RWPE2 (cell line): ENCODE data around the gene DHX30.
"Not testable (repeated sequence)": the region's sequence is repeated elsewhere in the genome, so short reads cannot be mapped to it uniquely, and the experiment has no call there.

Source experiments
- ATAC-seq: fragments of 200-7000 bp; cut with Tn5 transposase; 3 replicates; pipeline ENCODE4 v1.9.1; 2021; ENCODE audit warnings: low read depth
- DNase-seq: peaks from one replicate; pipeline ENCODE4 v3.0.0-alpha.2; 2020; ENCODE audit warnings: low spot score
- H3K27ac ChIP-seq: fragments of 450-650 bp; 2 replicates; pipeline ENCODE4 v1.5.1; 2017; ENCODE audit warnings: mild to moderate bottlenecking; ENCODE audit not compliant: poor library complexity, severe bottlenecking
- H3K27me3 ChIP-seq: fragments of 250-450 bp; sonication (Bioruptor Pico); 2 replicates; pipeline ENCODE4 v1.5.1; 2021; ENCODE audit warnings: mild to moderate bottlenecking, moderate library complexity; ENCODE audit not compliant: insufficient read depth, poor library complexity, severe bottlenecking
- H3K36me3 ChIP-seq: fragments of 250-450 bp; sonication (Bioruptor Pico); 2 replicates; pipeline ENCODE4 v1.5.1; 2020; ENCODE audit warnings: low read depth, mild to moderate bottlenecking, moderate library complexity
- H3K4me1 ChIP-seq: fragments of 250-450 bp; sonication (Bioruptor Pico); 2 replicates; pipeline ENCODE4 v1.5.1; 2021; ENCODE audit warnings: mild to moderate bottlenecking, moderate library complexity; ENCODE audit not compliant: insufficient read depth, poor library complexity, severe bottlenecking
- H3K4me3 ChIP-seq: fragments of 250-450 bp; sonication (Bioruptor Pico); 2 replicates; pipeline ENCODE4 v1.5.1; 2021; ENCODE audit warnings: mild to moderate bottlenecking, moderate library complexity; ENCODE audit not compliant: severe bottlenecking
- H3K9me3 ChIP-seq: fragments of 250-450 bp; sonication (Bioruptor Pico); 2 replicates; pipeline ENCODE4 v1.5.1; 2021; ENCODE audit warnings: mild to moderate bottlenecking, moderate library complexity; ENCODE audit not compliant: severe bottlenecking
- TF ChIP-seq, protein P1 (sequence below): fragments of 450-650 bp; IDR thresholded peaks from one replicate; pipeline ENCODE4 v1.5.1; 2017; ENCODE audit warnings: mild to moderate bottlenecking, moderate library complexity; ENCODE audit not compliant: poor library complexity, severe bottlenecking

Gene DHX30

DNA sequence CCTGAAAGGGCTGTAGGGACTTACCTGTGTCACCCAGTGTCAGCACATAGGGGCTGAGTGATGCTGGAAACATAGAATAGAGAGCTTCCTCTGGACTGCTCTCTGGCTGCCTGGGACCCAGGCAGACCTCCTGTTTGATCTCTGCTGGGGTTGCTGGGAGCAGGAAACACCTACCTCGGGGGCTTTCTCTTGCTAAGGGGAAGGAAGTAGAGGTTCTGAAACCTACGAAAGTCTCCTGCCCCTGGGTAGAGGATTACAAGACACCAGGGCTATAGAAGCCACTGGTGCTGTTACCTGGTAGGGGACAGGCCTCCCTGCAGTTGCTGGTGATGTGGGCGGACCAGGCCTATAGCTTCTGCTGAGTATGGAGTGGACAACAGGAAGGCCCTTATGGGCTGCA lies 81.7 kb downstream of the DHX30 start:
- Histone ChIP-seq H3K27me3 (no peaks in the 10 kb centered on the region), H3K36me3 (peaks cover 48% of the 10 kb centered on the region)

DNA sequence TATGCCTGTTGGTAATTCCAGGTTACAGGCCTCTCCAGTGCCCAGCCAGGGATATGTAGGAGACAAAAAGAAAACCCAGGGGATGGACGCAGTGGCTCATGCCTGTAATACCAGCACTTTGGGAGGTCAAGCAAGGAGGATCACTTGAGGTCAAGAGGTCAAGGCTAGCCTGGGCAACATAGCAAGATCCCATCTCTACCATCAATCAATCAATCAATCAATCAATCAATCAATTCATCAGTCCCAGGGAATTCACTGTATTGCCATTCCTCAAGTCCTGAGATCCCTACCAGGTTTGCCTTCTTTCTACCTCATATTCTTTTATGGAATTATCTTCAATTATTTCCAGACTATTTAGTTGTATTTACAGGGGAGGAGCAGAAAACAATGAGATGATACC lies 82.2 kb downstream of the DHX30 start:
- H3K4me1 ChIP-seq: no peaks in the 10 kb centered on the region
- no peak overlapping the region for H3K27ac ChIP-seq
- no peaks in the 10 kb centered on the region for H3K27me3 ChIP-seq
- ATAC-seq (no peak), DNase-seq (no peak)
- H3K36me3 ChIP-seq: peaks cover 49% of the 10 kb centered on the region
- H3K9me3 ChIP-seq: no peaks in the 10 kb centered on the region
- TF ChIP-seq, protein P1, sequence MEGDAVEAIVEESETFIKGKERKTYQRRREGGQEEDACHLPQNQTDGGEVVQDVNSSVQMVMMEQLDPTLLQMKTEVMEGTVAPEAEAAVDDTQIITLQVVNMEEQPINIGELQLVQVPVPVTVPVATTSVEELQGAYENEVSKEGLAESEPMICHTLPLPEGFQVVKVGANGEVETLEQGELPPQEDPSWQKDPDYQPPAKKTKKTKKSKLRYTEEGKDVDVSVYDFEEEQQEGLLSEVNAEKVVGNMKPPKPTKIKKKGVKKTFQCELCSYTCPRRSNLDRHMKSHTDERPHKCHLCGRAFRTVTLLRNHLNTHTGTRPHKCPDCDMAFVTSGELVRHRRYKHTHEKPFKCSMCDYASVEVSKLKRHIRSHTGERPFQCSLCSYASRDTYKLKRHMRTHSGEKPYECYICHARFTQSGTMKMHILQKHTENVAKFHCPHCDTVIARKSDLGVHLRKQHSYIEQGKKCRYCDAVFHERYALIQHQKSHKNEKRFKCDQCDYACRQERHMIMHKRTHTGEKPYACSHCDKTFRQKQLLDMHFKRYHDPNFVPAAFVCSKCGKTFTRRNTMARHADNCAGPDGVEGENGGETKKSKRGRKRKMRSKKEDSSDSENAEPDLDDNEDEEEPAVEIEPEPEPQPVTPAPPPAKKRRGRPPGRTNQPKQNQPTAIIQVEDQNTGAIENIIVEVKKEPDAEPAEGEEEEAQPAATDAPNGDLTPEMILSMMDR: no peak
- no peak overlapping the region for H3K4me3 ChIP-seq

More for the DNA sequence above, 81.7 kb downstream of the DHX30 start:
- ATAC-seq (no peak), DNase-seq (no peak)
- H3K9me3 ChIP-seq: no peaks in the 10 kb centered on the region
- H3K4me3 ChIP-seq: no peak overlapping the region
- TF ChIP-seq, protein P1: no peak
- H3K27ac ChIP-seq: no peak overlapping the region
- no peaks in the 10 kb centered on the region for H3K4me1 ChIP-seq

DNA sequence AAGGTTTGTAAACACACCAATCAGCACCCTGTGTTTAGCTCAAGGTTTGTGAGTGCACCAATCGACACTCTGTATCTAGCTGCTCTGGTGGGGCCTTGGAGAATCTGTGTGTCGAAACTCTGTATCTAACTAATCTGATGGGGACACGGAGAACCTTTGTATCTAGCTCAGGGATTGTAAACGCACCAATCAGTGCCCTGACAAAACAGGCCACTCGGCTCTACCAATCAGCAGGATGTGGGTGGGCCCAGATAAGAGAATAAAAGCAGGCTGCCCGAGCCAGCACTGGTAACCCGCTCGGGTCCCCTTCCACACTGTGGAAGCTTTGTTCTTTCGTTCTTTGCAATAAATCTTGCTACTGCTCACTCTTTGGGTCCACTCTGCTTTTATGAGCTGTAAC lies 85.1 kb downstream of the DHX30 start:
- not testable (repeated sequence) for DNase-seq, H3K4me3 ChIP-seq, ATAC-seq, H3K27me3 ChIP-seq, H3K4me1 ChIP-seq, H3K27ac ChIP-seq, H3K9me3 ChIP-seq
- H3K36me3 ChIP-seq: peaks cover 56% of the 10 kb centered on the region

DNA sequence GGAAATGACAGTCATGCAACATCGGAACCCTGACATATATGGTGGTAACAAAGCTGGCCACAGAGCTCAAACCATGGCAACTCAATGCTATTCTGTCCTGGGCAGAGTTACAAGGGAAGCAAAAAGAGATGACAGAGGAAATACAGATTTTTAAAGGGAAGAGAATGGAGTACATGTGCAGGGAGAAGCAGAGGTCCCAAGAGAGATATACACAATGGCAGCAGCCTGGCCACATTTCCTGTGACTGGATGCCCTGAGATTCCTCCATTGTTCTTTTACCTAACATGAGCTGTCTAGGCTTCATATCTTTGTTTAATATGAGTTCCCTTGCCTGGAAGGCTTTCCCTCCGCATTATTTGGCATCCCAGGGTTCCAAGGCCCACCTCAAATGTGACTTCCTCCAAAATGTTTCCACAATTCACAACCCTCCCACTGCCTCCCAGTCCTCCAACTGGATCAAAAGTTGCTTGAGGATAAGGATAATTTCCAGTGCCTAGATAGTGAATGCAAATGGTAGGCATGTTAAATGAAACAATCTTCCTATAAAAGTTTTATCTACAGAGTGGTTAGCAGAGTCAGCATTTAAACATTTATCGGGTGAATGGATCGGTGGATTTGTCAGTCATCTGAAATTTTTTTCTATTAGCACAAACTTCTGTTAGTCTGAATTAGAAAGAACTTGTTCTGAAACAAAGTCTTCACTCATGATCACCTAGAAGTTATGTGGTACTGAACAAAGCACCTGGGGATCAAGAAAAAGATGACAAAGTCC lies 86.2 kb downstream of the DHX30 start:
- H3K4me3 ChIP-seq: no peak overlapping the region
- DNase-seq: no peak
- H3K27me3 ChIP-seq: no peaks in the 10 kb centered on the region
- no peak for ATAC-seq
- no peak overlapping the region for H3K27ac ChIP-seq
- H3K36me3 ChIP-seq: peaks cover 59% of the 10 kb centered on the region
- TF ChIP-seq, protein P1: no peak
- H3K9me3 ChIP-seq: no peaks in the 10 kb centered on the region
- H3K4me1 ChIP-seq: no peaks in the 10 kb centered on the region

DNA sequence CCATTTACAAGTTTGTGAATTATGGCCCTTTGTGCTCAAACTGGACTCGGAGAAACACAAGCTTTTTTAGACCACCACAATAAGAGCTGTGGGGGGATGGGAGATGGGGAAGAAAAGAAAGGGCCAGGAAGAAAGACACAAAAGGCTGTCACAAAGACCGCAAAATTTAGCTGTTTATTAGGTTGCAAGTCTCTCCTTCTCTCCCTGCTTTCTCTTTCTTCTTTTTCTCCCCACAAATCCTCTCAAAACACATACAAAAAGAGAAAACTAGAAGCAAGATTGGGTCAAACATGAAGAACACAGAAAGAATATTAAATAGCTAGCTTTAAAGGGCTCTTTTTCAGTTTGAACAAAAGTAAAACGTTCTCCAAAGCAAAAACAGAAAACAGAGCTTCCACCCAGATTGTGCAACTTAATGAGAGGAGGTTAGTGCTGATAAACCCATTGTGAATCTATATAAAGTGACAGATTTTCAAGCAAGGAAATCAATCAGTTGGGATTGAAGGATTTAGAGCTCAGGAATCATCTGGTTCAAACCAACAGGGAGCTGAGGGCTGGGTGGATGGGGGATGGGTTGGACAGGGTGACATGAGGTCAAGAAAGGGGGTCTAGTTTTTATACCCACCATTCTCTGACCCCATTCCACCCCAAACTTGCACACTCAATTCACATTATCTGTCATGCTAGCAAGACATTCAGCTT lies 87.3 kb downstream of the DHX30 start:
- no peaks in the 10 kb centered on the region for H3K4me1 ChIP-seq
- no peak overlapping the region for H3K4me3 ChIP-seq
- no peaks in the 10 kb centered on the region for H3K9me3 ChIP-seq
- no peak for DNase-seq
- no peak overlapping the region for H3K27ac ChIP-seq
- ATAC-seq: no peak
- TF ChIP-seq, protein P1: no peak
- no peaks in the 10 kb centered on the region for H3K27me3 ChIP-seq
- peaks cover 60% of the 10 kb centered on the region for H3K36me3 ChIP-seq
